IMR-90 (cell line): ENCODE data around the gene RBBP8NL. TPM values are rescaled to one million over a fixed set of nuclear protein-coding genes. Genes with fewer than 3 reads are reported as not detected.

Experiments used
- ATAC-seq: fragments of 200-7000 bp; cut with Tn5 transposase; 2 replicates; pipeline ENCODE4 v1.9.1; 2020; ENCODE audit warnings: low read depth, mild to moderate bottlenecking, moderate library complexity
- BruUV-seq: library from RNA; stranded (reverse); fragments of 400-500 nt; replicated peaks from 2 replicates; lab custom pipeline; 2021; lab: Mats Ljungman, UMichigan
- CTCF ChIA-PET: fragments of 300-600 bp; formaldehyde crosslinking; extraction: SDS; loops from one replicate; lab custom pipeline; 2021; ENCODE audit warnings: antibody characterized with exemption; lab: Yijun Ruan, JAX
- POLR2A ChIA-PET: fragments of 300-600 bp; sonication (Branson Sonifier 250); formaldehyde crosslinking; loops from one replicate; lab custom pipeline; 2022; ENCODE audit warnings: antibody characterized with exemption; ENCODE audit not compliant: unreplicated experiment; lab: Charles Lee
- DNase-seq: peaks from one replicate; pipeline ENCODE4 v3.0.0; 2013
- H2AFZ ChIP-seq: replicated peaks from 2 replicates; pipeline ENCODE3; 2013; ENCODE audit warnings: low read length, mild to moderate bottlenecking; ENCODE audit not compliant: poor library complexity
- H2AK5ac ChIP-seq: 2 replicates; pipeline ENCODE4 v1.6.1; 2013; ENCODE audit warnings: low read depth, low read length, inconsistent platforms
- H2AK9ac ChIP-seq: replicated peaks from 2 replicates; pipeline ENCODE3; 2013; ENCODE audit warnings: mild to moderate bottlenecking, low read depth, low read length, moderate library complexity; ENCODE audit not compliant: poor library complexity
- H2BK120ac ChIP-seq: 2 replicates; pipeline ENCODE4 v1.6.1; 2013; ENCODE audit warnings: low read depth, low read length, inconsistent platforms
- H2BK15ac ChIP-seq: 3 replicates; pipeline ENCODE4 v1.6.1; 2013; ENCODE audit warnings: low read depth, low read length, inconsistent platforms
- H2BK20ac ChIP-seq: 2 replicates; pipeline ENCODE4 v1.6.1; 2013; ENCODE audit warnings: low read depth, mild to moderate bottlenecking, inconsistent platforms, low read length, moderate library complexity
- H2BK5ac ChIP-seq: 2 replicates; pipeline ENCODE4 v1.6.1; 2013; ENCODE audit warnings: mild to moderate bottlenecking, low read depth, low read length, inconsistent platforms; ENCODE audit not compliant: poor library complexity, severe bottlenecking
- H3K14ac ChIP-seq: replicated peaks from 2 replicates; pipeline ENCODE4 v1.6.1; 2013; ENCODE audit warnings: low read depth, low read length, inconsistent platforms
- H3K18ac ChIP-seq: 2 replicates; pipeline ENCODE4 v1.6.1; 2013; ENCODE audit warnings: low read depth, low read length, control low read depth
- H3K23ac ChIP-seq: 2 replicates; pipeline ENCODE4 v1.6.1; 2013; ENCODE audit warnings: low read depth, low read length, inconsistent platforms
- H3K27ac ChIP-seq: 2 replicates; pipeline ENCODE4 v1.5.1; 2013; ENCODE audit warnings: mild to moderate bottlenecking, control low read depth, low read length; ENCODE audit not compliant: insufficient read depth
- H3K27me3 ChIP-seq: 2 replicates; pipeline ENCODE4 v1.6.1; 2013; ENCODE audit warnings: low read length; ENCODE audit not compliant: control insufficient read depth, insufficient read depth
- H3K36me3 ChIP-seq: 2 replicates; pipeline ENCODE4 v1.6.1; 2013; ENCODE audit warnings: low read length, mixed read lengths; ENCODE audit not compliant: control insufficient read depth, insufficient read depth
- H3K4ac ChIP-seq: 2 replicates; pipeline ENCODE4 v1.6.1; 2013; ENCODE audit warnings: low read depth, low read length, inconsistent platforms
- H3K4me1 ChIP-seq: 2 replicates; pipeline ENCODE4 v1.6.1; 2013; ENCODE audit warnings: low read length, mixed read lengths; ENCODE audit not compliant: control insufficient read depth, insufficient read depth
- H3K4me2 ChIP-seq: 2 replicates; pipeline ENCODE4 v1.6.1; 2013; ENCODE audit warnings: low read depth, mild to moderate bottlenecking, control low read depth, low read length, moderate library complexity
- H3K4me3 ChIP-seq: 2 replicates; pipeline ENCODE4 v1.5.1; 2013; ENCODE audit warnings: low read depth, mild to moderate bottlenecking, control low read depth, low read length, moderate library complexity; ENCODE audit not compliant: insufficient read depth
- H3K56ac ChIP-seq: 2 replicates; pipeline ENCODE4 v1.6.1; 2013; ENCODE audit warnings: low read length, inconsistent platforms; ENCODE audit not compliant: insufficient read depth; ENCODE audit errors: extremely low read depth
- H3K79me1 ChIP-seq, 2 experiments: 2 replicates each; pipeline ENCODE4 v1.6.1; 2013; ENCODE audit warnings: low read length in 2 of 2, inconsistent platforms in 1 of 2, low read depth in 1 of 2
- H3K9ac ChIP-seq: 2 replicates; pipeline ENCODE4 v1.6.1; 2013; ENCODE audit warnings: low read depth, low read length, control low read depth
- H3K9me1 ChIP-seq: 2 replicates; pipeline ENCODE4 v1.6.1; 2013; ENCODE audit warnings: low read length, inconsistent platforms; ENCODE audit not compliant: insufficient read depth
- H3K9me3 ChIP-seq: 2 replicates; pipeline ENCODE4 v1.6.1; 2013; ENCODE audit warnings: low read length; ENCODE audit not compliant: control insufficient read depth, insufficient read depth
- H4K20me1 ChIP-seq: 2 replicates; pipeline ENCODE4 v1.6.1; 2013; ENCODE audit warnings: low read length, inconsistent platforms; ENCODE audit not compliant: insufficient read depth
- H4K5ac ChIP-seq: 2 replicates; pipeline ENCODE4 v1.6.1; 2013; ENCODE audit warnings: mild to moderate bottlenecking, low read depth, low read length, control low read depth
- H4K8ac ChIP-seq, 2 experiments: 2 replicates each; pipeline ENCODE4 v1.6.1; 2013; ENCODE audit warnings: low read depth in 2 of 2, low read length in 2 of 2, control low read depth in 1 of 2, inconsistent platforms in 1 of 2
- H4K91ac ChIP-seq: 2 replicates; pipeline ENCODE4 v1.6.1; 2013; ENCODE audit warnings: low read depth, low read length, inconsistent platforms; ENCODE audit not compliant: insufficient read depth
- BHLHE40 ChIP-seq: fragments of 150-350 bp; IDR thresholded peaks from 2 replicates; pipeline ENCODE4 v1.6.1; 2016; ENCODE audit warnings: mild to moderate bottlenecking, low read depth, low read length
- CEBPB ChIP-seq: IDR thresholded peaks from 2 replicates; pipeline ENCODE4 v1.6.1; 2012; ENCODE audit warnings: low read depth, low read length, improper control_type of control experiment
- CHD1 ChIP-seq: IDR thresholded peaks from 2 replicates; pipeline ENCODE4 v1.6.1; 2012; ENCODE audit warnings: low read depth, low read length, improper control_type of control experiment
- FOS ChIP-seq: fragments of 150-350 bp; IDR thresholded peaks from 2 replicates; pipeline ENCODE4 v1.6.1; 2016; ENCODE audit warnings: low read depth, low read length
- MAFK ChIP-seq: IDR thresholded peaks from 2 replicates; pipeline ENCODE4 v1.6.1; 2012; ENCODE audit warnings: low read depth, low read length, improper control_type of control experiment
- MAZ ChIP-seq: IDR thresholded peaks from 2 replicates; pipeline ENCODE4 v1.6.1; 2012; ENCODE audit warnings: low read depth, mild to moderate bottlenecking, low read length, improper control_type of control experiment, moderate library complexity, borderline replicate concordance
- NFE2L2 ChIP-seq: fragments of 150-350 bp; IDR thresholded peaks from 2 replicates; pipeline ENCODE4 v1.6.1; 2016; ENCODE audit warnings: low read depth, mild to moderate bottlenecking, low read length
- POLR2A ChIP-seq: IDR thresholded peaks from 2 replicates; pipeline ENCODE4 v1.6.1; 2012; ENCODE audit warnings: mild to moderate bottlenecking, low read depth, low read length
- RCOR1 ChIP-seq: IDR thresholded peaks from 2 replicates; pipeline ENCODE4 v1.6.1; 2012; ENCODE audit warnings: mild to moderate bottlenecking, low read length, improper control_type of control experiment; ENCODE audit not compliant: insufficient replicate concordance
- RFX5 ChIP-seq: IDR thresholded peaks from 2 replicates; pipeline ENCODE4 v1.8.0; 2012; ENCODE audit warnings: low read depth, mild to moderate bottlenecking, low read length, moderate library complexity
- WGBS, 2 experiments: methylation state at CpG; one replicate each; pipeline versions ENCODE4 v1.1.5 to v1.1.7; 2013; ENCODE audit warnings: missing lambda C conversion rate in 2 of 2; ENCODE audit not compliant: insufficient read length in 1 of 2; ENCODE audit errors: extremely low coverage in 2 of 2; 5-methylcytosine and 5-hydroxymethylcytosine counted together
- dilution Hi-C: fragments of 300-500 bp; cut with HindIII; formaldehyde crosslinking; loops from one replicate; pipeline ENCODE4 v1.14.3; 2018; ENCODE audit warnings: low sequenced_read_pairs; ENCODE audit not compliant: unreplicated experiment
- in situ Hi-C: fragments of 300-500 bp; cut with MboI; formaldehyde crosslinking; loops from 3 replicates; pipeline ENCODE4 v1.14.3; 2019; ENCODE audit warnings: low sequenced_read_pairs, inconsistent platforms, mixed read lengths
- intact Hi-C: fragments of 100-400 bp; cut with micrococcal nuclease; formaldehyde crosslinking; loops from 2 replicates; pipeline ENCODE4 v1.10.0; 2022
- polyA plus RNA-seq, 3 experiments: library from polyadenylated mRNA; depleted of rRNA; stranded (reverse); fragments of >200 nt; gene quantifications; 2 replicates each; pipeline ENCODE4 v1.2.3, GENCODE V29; 2012; ENCODE audit warnings: low replicate concordance in 1 of 3
- total RNA-seq: library from RNA; depleted of rRNA; stranded (reverse); fragments of >200 nt; gene quantifications from 2 replicates; pipeline ENCODE4 v1.2.3, GENCODE V29; 2012
- TF ChIP-seq, protein P1 (sequence below): conservative IDR thresholded peaks from 2 replicates; pipeline ENCODE4 v1.5.1; 2012; ENCODE audit warnings: mild to moderate bottlenecking, low read depth, low read length, improper control_type of control experiment

Gene RBBP8NL
- total and polyA plus RNA-seq, 2 of the 4 experiments (the other 2 are of a cell fraction) = not detected

DNA sequence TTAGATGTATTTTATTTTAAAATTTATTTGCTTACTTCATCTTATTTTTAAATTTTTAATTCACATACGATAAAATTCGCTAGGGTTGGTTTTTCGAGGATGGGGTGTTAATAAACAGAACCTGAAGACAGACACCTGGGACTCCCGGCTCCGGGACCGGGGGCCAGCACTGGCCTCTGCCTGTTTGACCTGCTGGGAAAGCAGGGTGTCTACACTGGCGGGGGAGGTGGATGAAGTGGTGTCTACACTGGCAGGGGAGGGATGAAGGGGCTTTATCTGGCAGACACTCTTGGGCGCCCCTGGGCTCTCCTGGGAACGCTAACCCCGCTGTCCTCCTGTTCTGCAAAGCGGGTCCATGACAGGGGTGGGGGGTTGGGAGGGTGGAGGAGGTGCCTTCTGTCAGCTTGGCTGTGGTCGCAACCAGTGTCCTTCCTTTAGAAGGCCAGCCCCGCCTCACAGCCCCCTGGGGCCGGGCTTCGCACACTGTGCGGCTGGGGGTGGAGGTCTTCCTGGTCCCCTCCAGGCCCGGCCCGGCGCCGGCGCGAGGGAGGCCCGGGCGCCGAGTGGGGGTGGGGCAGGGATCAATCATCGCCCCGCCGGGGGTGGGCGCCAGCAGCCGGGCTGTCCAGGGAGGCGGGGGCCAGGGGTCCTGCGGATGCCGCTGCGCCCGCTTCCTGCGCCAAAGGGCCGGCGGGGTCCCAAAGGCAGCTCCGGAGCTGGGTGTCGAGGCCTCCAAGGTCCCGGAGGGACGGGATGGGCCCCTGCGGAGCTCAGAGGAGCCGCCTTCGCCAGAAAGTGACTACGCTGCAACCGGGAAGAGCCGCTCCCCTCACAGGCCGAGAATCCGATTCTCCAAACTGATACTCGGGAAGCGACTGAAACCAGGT, 46.6 kb upstream of the RBBP8NL start:
- no peaks in the 10 kb centered on the region for H4K20me1 ChIP-seq
- no peak overlapping the region for H3K4me2 ChIP-seq
- H3K4me3 ChIP-seq = no peak overlapping the region
- dilution Hi-C loops = no loop called here
- H3K79me1 ChIP-seq = no peaks in the 10 kb centered on the region
- no peak overlapping the region for H4K5ac ChIP-seq
- no peak overlapping the region for H2BK15ac ChIP-seq
- no peaks in the 10 kb centered on the region for H3K9me1 ChIP-seq
- no TSS peak for BruUV-seq
- no peak overlapping the region for H3K9ac ChIP-seq
- intact Hi-C loops = no loop called here
- 5% methylated on average over 16 of the region's 52 CpGs; no CpG with 5 or more reads in 1 of the 2 experiments for WGBS, 2 experiments
- H3K27me3 ChIP-seq = peaks cover 88% of the 10 kb centered on the region
- H3K23ac ChIP-seq = no peak overlapping the region
- DNase-seq (no peak), ATAC-seq (no peak)
- no peak overlapping the region for H3K27ac ChIP-seq
- no peak overlapping the region for H2BK5ac ChIP-seq
- H3K4ac ChIP-seq = no peak overlapping the region
- H2AFZ ChIP-seq = no peak overlapping the region
- no peak overlapping the region for H2BK20ac ChIP-seq
- in situ Hi-C loops = no loop called here
- H3K36me3 ChIP-seq = no peaks in the 10 kb centered on the region
- H2BK120ac ChIP-seq = no peak overlapping the region
- H3K18ac ChIP-seq = no peak overlapping the region
- ChIA-PET CTCF (no interaction called here), POLR2A (no interaction called here)
- TF ChIP-seq BHLHE40 = no peak
- TF ChIP-seq CEBPB = no peak
- TF ChIP-seq RCOR1 = no peak
- no peak for TF ChIP-seq POLR2A
- TF ChIP-seq MAZ = no peak
- TF ChIP-seq FOS = no peak
- TF ChIP-seq, protein P1, sequence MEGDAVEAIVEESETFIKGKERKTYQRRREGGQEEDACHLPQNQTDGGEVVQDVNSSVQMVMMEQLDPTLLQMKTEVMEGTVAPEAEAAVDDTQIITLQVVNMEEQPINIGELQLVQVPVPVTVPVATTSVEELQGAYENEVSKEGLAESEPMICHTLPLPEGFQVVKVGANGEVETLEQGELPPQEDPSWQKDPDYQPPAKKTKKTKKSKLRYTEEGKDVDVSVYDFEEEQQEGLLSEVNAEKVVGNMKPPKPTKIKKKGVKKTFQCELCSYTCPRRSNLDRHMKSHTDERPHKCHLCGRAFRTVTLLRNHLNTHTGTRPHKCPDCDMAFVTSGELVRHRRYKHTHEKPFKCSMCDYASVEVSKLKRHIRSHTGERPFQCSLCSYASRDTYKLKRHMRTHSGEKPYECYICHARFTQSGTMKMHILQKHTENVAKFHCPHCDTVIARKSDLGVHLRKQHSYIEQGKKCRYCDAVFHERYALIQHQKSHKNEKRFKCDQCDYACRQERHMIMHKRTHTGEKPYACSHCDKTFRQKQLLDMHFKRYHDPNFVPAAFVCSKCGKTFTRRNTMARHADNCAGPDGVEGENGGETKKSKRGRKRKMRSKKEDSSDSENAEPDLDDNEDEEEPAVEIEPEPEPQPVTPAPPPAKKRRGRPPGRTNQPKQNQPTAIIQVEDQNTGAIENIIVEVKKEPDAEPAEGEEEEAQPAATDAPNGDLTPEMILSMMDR = no peak
- no peak for TF ChIP-seq MAFK
- no peak for TF ChIP-seq NFE2L2
- no peak for TF ChIP-seq RFX5
- no peak for TF ChIP-seq CHD1
- H3K9me3 ChIP-seq = no peaks in the 10 kb centered on the region
- H3K14ac ChIP-seq = no peak overlapping the region
- no peak overlapping the region for H2AK9ac ChIP-seq
- no peak overlapping the region for H4K91ac ChIP-seq
- no peaks in the 10 kb centered on the region for H3K4me1 ChIP-seq
- H2AK5ac ChIP-seq = no peak overlapping the region
- no peak overlapping the region for H3K56ac ChIP-seq
- no peak overlapping the region for H4K8ac ChIP-seq
